HepG2 (cell line): Measurements from ENCODE around the gene GIN1. TPM values are rescaled to one million over a fixed set of nuclear protein-coding genes. Genes with fewer than 3 reads are reported as not detected.

Experiments
- ATAC-seq: fragments of 200-7000 bp; cut with Tn5 transposase; 3 replicates; pipeline ENCODE4 v1.9.1; 2020; ENCODE audit warnings: mild to moderate bottlenecking, moderate library complexity
- BruUV-seq: library from RNA; stranded (reverse); fragments of 400-500 nt; replicated peaks from 2 replicates; lab custom pipeline; 2021; lab: Mats Ljungman, UMichigan
- CTCF ChIA-PET: fragments of 300-600 bp; formaldehyde crosslinking; extraction: SDS; loops from one replicate; lab custom pipeline; 2021; ENCODE audit warnings: low total read pairs, inconsistent platforms, low intra/inter-chr PET ratio; lab: Yijun Ruan, JAX
- POLR2A ChIA-PET: fragments of 350-600 bp; sonication (Branson Sonifier 250); formaldehyde crosslinking; loops from one replicate; lab custom pipeline; 2020; ENCODE audit warnings: antibody characterized with exemption, inconsistent platforms; lab: Yijun Ruan, JAX
- DNase-seq: peaks from one replicate; pipeline ENCODE4 v3.0.0-alpha.2; 2015; ENCODE audit warnings: low spot score
- FAIRE-seq: peaks from 3 replicates; lab custom pipeline; 2011; peaks lifted over from hg19 to GRCh38; lab: Jason Lieb, UNC
- H2AFZ ChIP-seq: one replicate; pipeline ENCODE4 v1.6.1; 2011; ENCODE audit warnings: low read length, inconsistent platforms
- H3K27ac ChIP-seq: fragments of 300-600 bp; 3 replicates; pipeline ENCODE4 v1.8.0; 2011; ENCODE audit warnings: mixed run types, mild to moderate bottlenecking, mixed read lengths, low read length, inconsistent platforms; ENCODE audit not compliant: insufficient read depth; ENCODE audit errors: extremely low read length
- H3K27me3 ChIP-seq, 2 experiments: fragments of 200-600 bp in 1 of 2; 2 replicates in 1 of 2; 3 replicates in 1 of 2; pipeline versions ENCODE4 v1.6.0 to v1.8.0; 2011; ENCODE audit warnings: low read length in 2 of 2, mild to moderate bottlenecking in 2 of 2, moderate library complexity in 2 of 2, inconsistent platforms in 1 of 2; ENCODE audit not compliant: insufficient read depth in 2 of 2, control insufficient read depth in 1 of 2
- H3K36me3 ChIP-seq, 2 experiments: fragments of 200-600 bp in 1 of 2; replicated peaks in 1 of 2; 2 replicates in 1 of 2; 3 replicates in 1 of 2; pipeline versions ENCODE4 v1.5.1 to v1.8.0; 2011; ENCODE audit warnings: low read length in 2 of 2, inconsistent platforms in 1 of 2; ENCODE audit not compliant: insufficient read depth in 2 of 2, control insufficient read depth in 1 of 2
- H3K4me1 ChIP-seq: 2 replicates; pipeline ENCODE4 v1.5.1; 2012; ENCODE audit warnings: low read length, inconsistent platforms; ENCODE audit not compliant: insufficient read depth
- H3K4me2 ChIP-seq: 2 replicates; pipeline ENCODE4 v1.6.0; 2011; ENCODE audit warnings: low read depth, low read length, inconsistent platforms
- H3K4me3 ChIP-seq, 3 experiments: fragments of 200-600 bp in 1 of 3; sonication (generic), shearing (Covaris generic) in 1 of 3; replicated peaks in 1 of 3; 2 replicates each; pipeline ENCODE4 v1.5.1; 2011 to 2016; ENCODE audit warnings: low read length in 3 of 3, inconsistent platforms in 2 of 3, low read depth in 2 of 3, mild to moderate bottlenecking in 2 of 3, control low read depth in 1 of 3, mixed read lengths in 1 of 3; ENCODE audit not compliant: insufficient read depth in 1 of 3
- H3K79me2 ChIP-seq: one replicate; pipeline ENCODE4 v1.6.1; 2011; ENCODE audit warnings: low read length, inconsistent platforms; ENCODE audit not compliant: insufficient read depth
- H3K9ac ChIP-seq: 2 replicates; pipeline ENCODE4 v1.6.0; 2011; ENCODE audit warnings: mild to moderate bottlenecking, low read depth, low read length, inconsistent platforms; ENCODE audit not compliant: insufficient read depth
- H3K9me3 ChIP-seq: 2 replicates; pipeline ENCODE4 v1.5.1; 2012; ENCODE audit warnings: mild to moderate bottlenecking, low read length
- H4K20me1 ChIP-seq: 2 replicates; pipeline ENCODE4 v1.6.0; 2011; ENCODE audit warnings: inconsistent platforms, mild to moderate bottlenecking, low read length, moderate library complexity; ENCODE audit not compliant: insufficient read depth
- CCAR2 ChIP-seq: fragments of 200-400 bp; formaldehyde crosslinking; optimal IDR thresholded peaks from 2 replicates; pipeline ENCODE3; 2018; ENCODE audit warnings: low read depth, mild to moderate bottlenecking, low read length, moderate library complexity
- EEA1 ChIP-seq: sonication (generic); formaldehyde crosslinking; IDR thresholded peaks from 2 replicates; pipeline ENCODE4 v1.5.1; 2020; ENCODE audit warnings: mild to moderate bottlenecking, missing genetic modification reagents, borderline replicate concordance
- FOXM1 ChIP-seq: sonication (generic); formaldehyde crosslinking; IDR thresholded peaks from 2 replicates; pipeline ENCODE4 v1.5.0; 2020; ENCODE audit warnings: missing genetic modification reagents
- LCORL ChIP-seq, 2 experiments: fragments of 450-650 bp in 1 of 2; sonication (generic) in 1 of 2; formaldehyde crosslinking in 1 of 2; IDR thresholded peaks; 2 replicates each; pipeline versions ENCODE4 v1.5.0 to v1.6.1; 2017 to 2020; ENCODE audit warnings: antibody characterized with exemption in 1 of 2, missing genetic modification reagents in 1 of 2
- NFE2L1 ChIP-seq: sonication (generic); formaldehyde crosslinking; IDR thresholded peaks from 2 replicates; pipeline ENCODE4 v1.4.0; 2020; ENCODE audit warnings: missing genetic modification reagents, mild to moderate bottlenecking, borderline replicate concordance
- RBFOX2 ChIP-seq: fragments of 200-400 bp; formaldehyde crosslinking; IDR thresholded peaks from 2 replicates; pipeline ENCODE4 v1.6.1; 2017; ENCODE audit warnings: low read depth, mild to moderate bottlenecking, low read length
- SETDB1 ChIP-seq: sonication (generic); formaldehyde crosslinking; IDR thresholded peaks from 2 replicates; pipeline ENCODE4 v1.5.1; 2020; ENCODE audit warnings: missing genetic modification reagents, mild to moderate bottlenecking, borderline replicate concordance
- ZBTB21 ChIP-seq: sonication (generic); formaldehyde crosslinking; IDR thresholded peaks from 2 replicates; pipeline ENCODE4 v1.4.0; 2020; ENCODE audit warnings: missing genetic modification reagents
- ZMYM2 ChIP-seq: sonication (generic); formaldehyde crosslinking; IDR thresholded peaks from 2 replicates; pipeline ENCODE4 v1.8.0; 2022; ENCODE audit warnings: mild to moderate bottlenecking, missing genetic modification reagents
- ZNF138 ChIP-seq: sonication (generic); formaldehyde crosslinking; IDR thresholded peaks from 2 replicates; pipeline ENCODE4 v1.5.0; 2020; ENCODE audit warnings: mild to moderate bottlenecking, low read depth, missing genetic modification reagents
- ZNF263 ChIP-seq: sonication (generic); formaldehyde crosslinking; IDR thresholded peaks from 2 replicates; pipeline ENCODE4 v1.4.0; 2020; ENCODE audit warnings: missing genetic modification reagents
- ZNF274 ChIP-seq: sonication (generic); formaldehyde crosslinking; IDR thresholded peaks from 2 replicates; pipeline ENCODE4 v1.5.1; 2020; ENCODE audit warnings: mild to moderate bottlenecking, missing genetic modification reagents
- ZNF33A ChIP-seq: sonication (generic); formaldehyde crosslinking; IDR thresholded peaks from 2 replicates; pipeline ENCODE4 v1.5.1; 2020; ENCODE audit warnings: missing genetic modification reagents, mild to moderate bottlenecking, moderate library complexity, borderline replicate concordance
- ZNF446 ChIP-seq: sonication (generic); formaldehyde crosslinking; IDR thresholded peaks from 2 replicates; pipeline ENCODE4 v1.5.0; 2020; ENCODE audit warnings: mild to moderate bottlenecking, missing genetic modification reagents
- ZNF607 ChIP-seq: sonication (generic); formaldehyde crosslinking; IDR thresholded peaks from 2 replicates; pipeline ENCODE4 v1.5.1; 2020; ENCODE audit warnings: missing genetic modification reagents, mild to moderate bottlenecking, borderline replicate concordance
- ZNF790 ChIP-seq: sonication (generic); formaldehyde crosslinking; IDR thresholded peaks from 2 replicates; pipeline ENCODE4 v1.8.0; 2022; ENCODE audit warnings: missing genetic modification reagents, mild to moderate bottlenecking, borderline replicate concordance
- WGBS: methylation state at CpG from one replicate; pipeline ENCODE4 v1.1.6; 2017; ENCODE audit warnings: low lambda C conversion rate; 5-methylcytosine and 5-hydroxymethylcytosine counted together
- in situ Hi-C: cut with HindIII; loops from 2 replicates; pipeline ENCODE4 v1.10.0; 2017; ENCODE audit warnings: low pct_unique_long_range_greater_than_20kb; ENCODE audit not compliant: extremely low pct_ligation_motif_present
- intact Hi-C: fragments of 100-400 bp; cut with micrococcal nuclease; formaldehyde crosslinking; loops from one replicate; pipeline ENCODE4 v1.10.0; 2022; ENCODE audit not compliant: unreplicated experiment
- polyA plus RNA-seq, 8 experiments: library from polyadenylated mRNA; depleted of rRNA in 3 of 8; stranded (reverse) in 7 of 8; unstranded in 1 of 8; fragments of >200 nt; fragmentation: Illumina TruSeq in 4 of 8; extraction: Trizol in 4 of 8; gene quantifications; 2 replicates each; pipeline versions ENCODE4 v1.2.1 to v1.2.3, GENCODE V29; 2011 to 2016; ENCODE audit warnings: low read depth in 4 of 8, missing spikeins in 1 of 8, mixed read lengths in 1 of 8; ENCODE audit not compliant: insufficient read depth in 1 of 8
- total RNA-seq, 5 experiments: library from RNA; depleted of rRNA; stranded (reverse); fragments of >200 nt; fragmentation: Illumina TruSeq; extraction: Trizol; gene quantifications; 2 replicates each; pipeline ENCODE4 v1.2.3, GENCODE V29; 2016; ENCODE audit warnings: low read depth in 1 of 5
- TF ChIP-seq, protein P1 (sequence below): sonication (generic); formaldehyde crosslinking; IDR thresholded peaks from 2 replicates; pipeline ENCODE4 v1.9.0; 2021; ENCODE audit warnings: missing genetic modification reagents, borderline replicate concordance
- TF ChIP-seq, protein P2 (sequence below): sonication (generic); formaldehyde crosslinking; IDR thresholded peaks from 2 replicates; pipeline ENCODE4 v1.8.1; 2023; ENCODE audit warnings: mild to moderate bottlenecking, missing genetic modification reagents, borderline replicate concordance
- TF ChIP-seq, protein P3 (sequence below): fragments of 450-650 bp; IDR thresholded peaks from 2 replicates; pipeline ENCODE4 v1.6.1; 2017
- TF ChIP-seq, protein P4 (sequence below): sonication (generic); formaldehyde crosslinking; IDR thresholded peaks from 2 replicates; pipeline ENCODE4 v1.4.0; 2020; ENCODE audit warnings: mild to moderate bottlenecking, low read depth, missing genetic modification reagents

The GIN1 gene
- total and polyA plus RNA-seq, 2 of the 13 experiments (the other 11 are each of a cell fraction or from before 2014, with no cell fraction given) = 1.7 to 7.7 TPM

DNA sequence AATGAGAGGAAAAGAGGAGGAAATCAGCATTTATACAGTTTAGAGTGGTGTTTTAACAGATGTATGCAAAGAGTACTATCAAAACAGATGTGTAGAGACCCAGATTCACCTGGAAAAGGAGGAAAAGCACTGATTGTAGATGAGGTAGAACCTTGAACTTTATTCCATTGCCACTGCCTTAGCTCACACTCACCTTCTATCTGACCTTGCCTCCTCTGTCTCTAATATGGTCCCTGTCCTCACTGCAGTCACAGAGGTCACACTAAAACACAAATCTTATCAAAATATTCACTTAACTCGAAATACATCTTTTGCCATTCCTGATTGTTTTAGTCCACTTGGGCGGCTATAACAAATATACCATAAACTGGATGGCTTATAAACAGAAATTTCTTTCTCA is 7.0 kb downstream of the GIN1 start (continued):
- TF ChIP-seq, protein P1, sequence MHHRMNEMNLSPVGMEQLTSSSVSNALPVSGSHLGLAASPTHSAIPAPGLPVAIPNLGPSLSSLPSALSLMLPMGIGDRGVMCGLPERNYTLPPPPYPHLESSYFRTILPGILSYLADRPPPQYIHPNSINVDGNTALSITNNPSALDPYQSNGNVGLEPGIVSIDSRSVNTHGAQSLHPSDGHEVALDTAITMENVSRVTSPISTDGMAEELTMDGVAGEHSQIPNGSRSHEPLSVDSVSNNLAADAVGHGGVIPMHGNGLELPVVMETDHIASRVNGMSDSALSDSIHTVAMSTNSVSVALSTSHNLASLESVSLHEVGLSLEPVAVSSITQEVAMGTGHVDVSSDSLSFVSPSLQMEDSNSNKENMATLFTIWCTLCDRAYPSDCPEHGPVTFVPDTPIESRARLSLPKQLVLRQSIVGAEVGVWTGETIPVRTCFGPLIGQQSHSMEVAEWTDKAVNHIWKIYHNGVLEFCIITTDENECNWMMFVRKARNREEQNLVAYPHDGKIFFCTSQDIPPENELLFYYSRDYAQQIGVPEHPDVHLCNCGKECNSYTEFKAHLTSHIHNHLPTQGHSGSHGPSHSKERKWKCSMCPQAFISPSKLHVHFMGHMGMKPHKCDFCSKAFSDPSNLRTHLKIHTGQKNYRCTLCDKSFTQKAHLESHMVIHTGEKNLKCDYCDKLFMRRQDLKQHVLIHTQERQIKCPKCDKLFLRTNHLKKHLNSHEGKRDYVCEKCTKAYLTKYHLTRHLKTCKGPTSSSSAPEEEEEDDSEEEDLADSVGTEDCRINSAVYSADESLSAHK (CRISPR knock-in tag) = no peak
- TF ChIP-seq NFE2L1 (CRISPR knock-in tag) (no peak), ZBTB21 (CRISPR knock-in tag) (no peak), LCORL (IDR thresholded peaks at IDR 0.05) (no peak), LCORL (CRISPR knock-in tag; IDR thresholded peaks at IDR 0.05) (no peak), ZNF138 (CRISPR knock-in tag) (no peak), ZNF607 (CRISPR knock-in tag) (no peak), FOXM1 (CRISPR knock-in tag) (no peak), ZNF274 (CRISPR knock-in tag) (no peak), ZNF263 (CRISPR knock-in tag) (no peak), CCAR2 (no peak)

DNA sequence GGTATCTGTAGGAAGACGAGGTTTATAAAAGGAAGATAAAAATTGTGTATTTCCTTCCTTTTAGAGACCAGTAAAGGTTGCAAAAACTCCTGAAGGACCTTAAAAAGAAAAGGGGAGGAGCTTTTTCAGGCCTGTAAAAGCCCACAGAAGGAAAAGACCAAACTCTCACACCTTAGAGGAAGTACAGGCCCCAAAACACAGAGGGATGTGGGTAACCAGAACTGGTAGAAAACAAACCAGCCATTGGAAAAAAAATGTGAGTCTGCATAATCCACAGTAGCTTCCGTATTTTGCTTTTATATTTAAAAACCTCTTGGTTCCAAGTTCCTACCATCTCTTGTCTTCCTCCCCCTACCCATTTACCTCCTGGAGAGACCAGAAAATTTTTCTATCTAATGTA is 8.5 kb downstream of the GIN1 start:
- H3K4me3 ChIP-seq = no peak overlapping the region
- FAIRE-seq (no peak), ATAC-seq (no peak), DNase-seq (no peak)
- 97% methylated on average over 2 of the region's 2 CpGs for WGBS
- ChIA-PET CTCF (no interaction called here), POLR2A (no interaction called here)
- no peak overlapping the region for H2AFZ ChIP-seq
- no peaks in the 10 kb centered on the region for H4K20me1 ChIP-seq
- H3K27ac ChIP-seq = no peak overlapping the region
- H3K27me3 ChIP-seq = no peaks in the 10 kb centered on the region
- BruUV-seq = no TSS peak
- no peaks in the 10 kb centered on the region for H3K9me3 ChIP-seq
- intact Hi-C loops = loop anchor here (10.0 kb wide), 1 partner anchor 357 kb away; the partner anchor contains the start of gene PAM
- no peak overlapping the region for H3K9ac ChIP-seq
- H3K79me2 ChIP-seq = peaks cover 9% of the 10 kb centered on the region
- in situ Hi-C loops = no loop called here
- no peak overlapping the region for H3K4me2 ChIP-seq
- peaks cover 5% of the 10 kb centered on the region; the same call in 1 of the 2 replicates for H3K4me1 ChIP-seq
- H3K36me3 ChIP-seq = no peaks in the 10 kb centered on the region
- no peak for TF ChIP-seq EEA1 (CRISPR knock-in tag)
- no peak for TF ChIP-seq ZNF790
- no peak for TF ChIP-seq ZNF33A (CRISPR knock-in tag)
- TF ChIP-seq, protein P2, sequence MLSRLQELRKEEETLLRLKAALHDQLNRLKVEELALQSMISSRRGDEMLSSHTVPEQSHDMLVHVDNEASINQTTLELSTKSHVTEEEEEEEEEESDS (CRISPR knock-in tag) = no peak
- no peak for TF ChIP-seq RBFOX2
- TF ChIP-seq, protein P3, sequence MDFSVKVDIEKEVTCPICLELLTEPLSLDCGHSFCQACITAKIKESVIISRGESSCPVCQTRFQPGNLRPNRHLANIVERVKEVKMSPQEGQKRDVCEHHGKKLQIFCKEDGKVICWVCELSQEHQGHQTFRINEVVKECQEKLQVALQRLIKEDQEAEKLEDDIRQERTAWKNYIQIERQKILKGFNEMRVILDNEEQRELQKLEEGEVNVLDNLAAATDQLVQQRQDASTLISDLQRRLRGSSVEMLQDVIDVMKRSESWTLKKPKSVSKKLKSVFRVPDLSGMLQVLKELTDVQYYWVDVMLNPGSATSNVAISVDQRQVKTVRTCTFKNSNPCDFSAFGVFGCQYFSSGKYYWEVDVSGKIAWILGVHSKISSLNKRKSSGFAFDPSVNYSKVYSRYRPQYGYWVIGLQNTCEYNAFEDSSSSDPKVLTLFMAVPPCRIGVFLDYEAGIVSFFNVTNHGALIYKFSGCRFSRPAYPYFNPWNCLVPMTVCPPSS = no peak
- no peak for TF ChIP-seq ZNF446 (CRISPR knock-in tag)
- TF ChIP-seq, protein P4, sequence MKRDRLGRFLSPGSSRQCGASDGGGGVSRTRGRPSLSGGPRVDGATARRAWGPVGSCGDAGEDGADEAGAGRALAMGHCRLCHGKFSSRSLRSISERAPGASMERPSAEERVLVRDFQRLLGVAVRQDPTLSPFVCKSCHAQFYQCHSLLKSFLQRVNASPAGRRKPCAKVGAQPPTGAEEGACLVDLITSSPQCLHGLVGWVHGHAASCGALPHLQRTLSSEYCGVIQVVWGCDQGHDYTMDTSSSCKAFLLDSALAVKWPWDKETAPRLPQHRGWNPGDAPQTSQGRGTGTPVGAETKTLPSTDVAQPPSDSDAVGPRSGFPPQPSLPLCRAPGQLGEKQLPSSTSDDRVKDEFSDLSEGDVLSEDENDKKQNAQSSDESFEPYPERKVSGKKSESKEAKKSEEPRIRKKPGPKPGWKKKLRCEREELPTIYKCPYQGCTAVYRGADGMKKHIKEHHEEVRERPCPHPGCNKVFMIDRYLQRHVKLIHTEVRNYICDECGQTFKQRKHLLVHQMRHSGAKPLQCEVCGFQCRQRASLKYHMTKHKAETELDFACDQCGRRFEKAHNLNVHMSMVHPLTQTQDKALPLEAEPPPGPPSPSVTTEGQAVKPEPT (CRISPR knock-in tag) = no peak
- TF ChIP-seq ZMYM2 (CRISPR knock-in tag) = no peak
- TF ChIP-seq SETDB1 (CRISPR knock-in tag) = no peak
